Endothelial cell of umbilical vein (primary cell): ENCODE results near the gene OSGIN1. TPM values are rescaled to one million over a fixed set of nuclear protein-coding genes. Genes with fewer than 3 reads are reported as not detected.

Source experiments
- BruUV-seq: library from RNA; stranded (reverse); fragments of 400-500 nt; replicated peaks from 2 replicates; lab custom pipeline; 2021; lab: Mats Ljungman, UMichigan
- CTCF ChIA-PET: fragments of 300-600, 350-600 bp; sonication (Branson Sonifier 250); formaldehyde crosslinking; loops from one replicate; lab custom pipeline; 2021; ENCODE audit warnings: antibody characterized with exemption, inconsistent platforms; lab: Charles Lee
- POLR2A ChIA-PET: fragments of 300-600, 350-600 bp; sonication (Branson Sonifier 250); formaldehyde crosslinking; loops from one replicate; lab custom pipeline; 2021; ENCODE audit warnings: antibody characterized with exemption, inconsistent platforms; lab: Charles Lee
- DNase-seq: peaks from one replicate; pipeline ENCODE4 v3.0.0-alpha.2; 2011; ENCODE audit warnings: low read depth, low spot score
- FAIRE-seq: peaks from 2 replicates; lab custom pipeline; 2011; peaks lifted over from hg19 to GRCh38; lab: Jason Lieb, UNC
- H2AFZ ChIP-seq: 2 replicates; pipeline ENCODE4 v1.6.0; 2012; ENCODE audit warnings: low read depth, low read length, control low read depth, inconsistent platforms
- H3K27ac ChIP-seq: 2 replicates; pipeline ENCODE4 v1.5.1; 2011; ENCODE audit warnings: low read depth, mild to moderate bottlenecking, control low read depth, low read length, moderate library complexity; ENCODE audit not compliant: insufficient read depth
- H3K27me3 ChIP-seq, 2 experiments: 2 replicates each; pipeline versions ENCODE4 v1.6.0 to v1.6.1; 2011; ENCODE audit warnings: low read length in 2 of 2, mixed read lengths in 1 of 2; ENCODE audit not compliant: control insufficient read depth in 2 of 2, insufficient read depth in 2 of 2
- H3K36me3 ChIP-seq, 2 experiments: 2 replicates in 1 of 2; 3 replicates in 1 of 2; pipeline ENCODE4 v1.5.1; 2011; ENCODE audit warnings: low read length in 2 of 2, mild to moderate bottlenecking in 1 of 2, moderate library complexity in 1 of 2; ENCODE audit not compliant: control insufficient read depth in 2 of 2, insufficient read depth in 2 of 2; ENCODE audit errors: extremely low read depth in 1 of 2
- H3K4me1 ChIP-seq: 3 replicates; pipeline ENCODE4 v1.5.1; 2011; ENCODE audit warnings: mild to moderate bottlenecking, low read length; ENCODE audit not compliant: control insufficient read depth, insufficient read depth; ENCODE audit errors: extremely low read depth
- H3K4me2 ChIP-seq: 2 replicates; pipeline ENCODE4 v1.6.1; 2011; ENCODE audit warnings: low read length, control low read depth, mixed read lengths; ENCODE audit not compliant: insufficient read depth
- H3K4me3 ChIP-seq, 3 experiments: fragments of 200-600 bp in 1 of 3; sonication (generic), shearing (Covaris generic) in 1 of 3; replicated peaks in 1 of 3; 2 replicates each; pipeline ENCODE4 v1.5.1; 2011 to 2016; ENCODE audit warnings: control low read depth in 3 of 3, low read length in 3 of 3, mild to moderate bottlenecking in 2 of 3, inconsistent platforms in 1 of 3, low read depth in 1 of 3, moderate library complexity in 1 of 3; ENCODE audit not compliant: insufficient read depth in 1 of 3
- H3K79me2 ChIP-seq: 2 replicates; pipeline ENCODE4 v1.6.0; 2012; ENCODE audit warnings: low read length, inconsistent platforms; ENCODE audit not compliant: control insufficient read depth, insufficient read depth
- H3K9ac ChIP-seq: replicated peaks from 2 replicates; pipeline ENCODE3; 2011; ENCODE audit warnings: low read length, control low read depth; ENCODE audit not compliant: insufficient read depth; ENCODE audit errors: extremely low read depth
- H3K9me1 ChIP-seq: replicated peaks from 3 replicates; pipeline ENCODE4 v1.6.0; 2011; ENCODE audit warnings: mild to moderate bottlenecking, low read length; ENCODE audit not compliant: control insufficient read depth, insufficient read depth; ENCODE audit errors: extremely low read depth
- H3K9me3 ChIP-seq: replicated peaks from 2 replicates; pipeline ENCODE4 v1.5.1; 2012; ENCODE audit warnings: low read length, inconsistent platforms; ENCODE audit not compliant: control insufficient read depth, insufficient read depth
- H4K20me1 ChIP-seq: replicated peaks from 2 replicates; pipeline ENCODE3; 2011; ENCODE audit warnings: mild to moderate bottlenecking, low read length; ENCODE audit not compliant: control insufficient read depth, insufficient read depth; ENCODE audit errors: extremely low read depth
- EZH2 ChIP-seq: IDR thresholded peaks from 2 replicates; pipeline ENCODE4 v1.6.1; 2012; ENCODE audit warnings: borderline replicate concordance, low read depth, mild to moderate bottlenecking, moderate library complexity, low read length, inconsistent platforms; ENCODE audit not compliant: severe bottlenecking
- FOS ChIP-seq: IDR thresholded peaks from 2 replicates; pipeline ENCODE4 v1.6.1; 2011; ENCODE audit warnings: mild to moderate bottlenecking, low read length, moderate library complexity, borderline replicate concordance; ENCODE audit not compliant: insufficient read depth
- GATA2 ChIP-seq: IDR thresholded peaks from 2 replicates; pipeline ENCODE4 v1.7.0; 2011; ENCODE audit warnings: low read depth, mild to moderate bottlenecking, moderate library complexity, mixed read lengths, low read length; ENCODE audit not compliant: insufficient read length, insufficient read depth
- JUN ChIP-seq: IDR thresholded peaks from 2 replicates; pipeline ENCODE4 v1.6.1; 2011; ENCODE audit warnings: borderline replicate concordance, low read depth; ENCODE audit not compliant: insufficient read length, insufficient read depth
- MYC ChIP-seq: IDR thresholded peaks from one replicate; pipeline ENCODE4 v1.6.1; 2011; ENCODE audit warnings: mild to moderate bottlenecking, low read depth, low read length
- POLR2A ChIP-seq: IDR thresholded peaks from 2 replicates; pipeline ENCODE4 v1.6.1; 2012; ENCODE audit warnings: low read depth, mild to moderate bottlenecking, control low read depth, low read length
- POLR2AphosphoS5 ChIP-seq: IDR thresholded peaks from 2 replicates; pipeline ENCODE4 v1.6.1; 2012; ENCODE audit warnings: low read depth, mild to moderate bottlenecking, control low read depth, low read length, moderate library complexity; ENCODE audit not compliant: insufficient read depth
- dilution Hi-C: fragments of 300-500 bp; cut with MboI; formaldehyde crosslinking; loops from one replicate; pipeline ENCODE4 v1.15.0; 2019; ENCODE audit warnings: low sequenced_read_pairs; ENCODE audit not compliant: extremely low pct_ligation_motif_present
- intact Hi-C: fragments of 100-400 bp; cut with micrococcal nuclease; formaldehyde crosslinking; loops from one replicate; pipeline ENCODE4 v1.10.0; 2022
- polyA plus RNA-seq, 4 experiments: library from polyadenylated mRNA; depleted of rRNA in 3 of 4; stranded (reverse) in 3 of 4; unstranded in 1 of 4; fragments of >200 nt; gene quantifications; 2 replicates each; pipeline versions ENCODE4 v1.2.1 to v1.2.3, GENCODE V29; 2011 to 2012; ENCODE audit warnings: missing spikeins in 1 of 4
- total RNA-seq: library from RNA; stranded (reverse); gene quantifications from 2 replicates; pipeline ENCODE4 v1.2.3, GENCODE V29; 2021
- TF ChIP-seq, protein P1 (sequence below): IDR thresholded peaks from 2 replicates; pipeline ENCODE4 v1.6.1; 2011; ENCODE audit not compliant: insufficient read depth, insufficient read length
- TF ChIP-seq, protein P2 (sequence below), 2 donors: IDR thresholded peaks; 1 replicate in 1 of 2; 2 replicates in 1 of 2; pipeline ENCODE4 v1.5.1; 2011; ENCODE audit warnings: low read length in 2 of 2, mild to moderate bottlenecking in 2 of 2, moderate library complexity in 2 of 2, control low read depth in 1 of 2, inconsistent platforms in 1 of 2, low read depth in 1 of 2; ENCODE audit not compliant: insufficient read depth in 1 of 2; ENCODE audit errors: extremely low read depth in 1 of 2

Gene OSGIN1
- total and polyA plus RNA-seq, 2 donors (not counting 3 experiments of a cell fraction or from before 2014, with no cell fraction given) = 9.2 to 11.0 TPM

DNA sequence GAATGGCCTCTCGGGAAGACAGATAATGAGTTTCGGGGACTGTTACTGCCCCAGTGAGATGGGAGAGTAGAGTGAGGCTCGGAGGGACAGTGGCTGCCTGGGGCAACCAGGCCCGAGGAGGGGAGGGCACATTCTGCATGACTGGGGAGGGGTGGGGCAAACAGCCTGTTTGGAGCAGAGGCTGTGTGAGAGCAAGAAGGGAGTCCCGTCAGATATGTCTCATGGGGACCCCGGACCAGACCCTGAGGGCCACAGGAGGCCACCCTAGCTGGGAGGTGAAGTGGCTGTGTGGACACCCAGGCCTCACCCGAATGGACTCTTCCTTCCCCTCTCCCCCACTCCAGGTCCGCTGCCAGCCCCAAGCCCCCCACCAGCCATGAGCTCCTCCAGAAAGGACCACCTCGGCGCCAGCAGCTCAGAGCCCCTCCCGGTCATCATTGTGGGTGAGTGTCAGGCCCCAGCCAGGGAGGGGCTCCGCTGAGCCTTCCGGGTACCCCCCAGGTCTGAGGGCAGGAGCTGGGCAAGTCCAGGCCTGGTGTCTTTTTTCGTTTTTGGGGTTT is 4.3 kb downstream of the OSGIN1 start:
- TF ChIP-seq, protein P1, sequence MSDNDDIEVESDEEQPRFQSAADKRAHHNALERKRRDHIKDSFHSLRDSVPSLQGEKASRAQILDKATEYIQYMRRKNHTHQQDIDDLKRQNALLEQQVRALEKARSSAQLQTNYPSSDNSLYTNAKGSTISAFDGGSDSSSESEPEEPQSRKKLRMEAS = no peak
- TF ChIP-seq POLR2AphosphoS5 (no peak), FOS (no peak), JUN (no peak), POLR2A (no peak), EZH2 (no peak), GATA2 (no peak), MYC (no peak)
- TF ChIP-seq, protein P2, sequence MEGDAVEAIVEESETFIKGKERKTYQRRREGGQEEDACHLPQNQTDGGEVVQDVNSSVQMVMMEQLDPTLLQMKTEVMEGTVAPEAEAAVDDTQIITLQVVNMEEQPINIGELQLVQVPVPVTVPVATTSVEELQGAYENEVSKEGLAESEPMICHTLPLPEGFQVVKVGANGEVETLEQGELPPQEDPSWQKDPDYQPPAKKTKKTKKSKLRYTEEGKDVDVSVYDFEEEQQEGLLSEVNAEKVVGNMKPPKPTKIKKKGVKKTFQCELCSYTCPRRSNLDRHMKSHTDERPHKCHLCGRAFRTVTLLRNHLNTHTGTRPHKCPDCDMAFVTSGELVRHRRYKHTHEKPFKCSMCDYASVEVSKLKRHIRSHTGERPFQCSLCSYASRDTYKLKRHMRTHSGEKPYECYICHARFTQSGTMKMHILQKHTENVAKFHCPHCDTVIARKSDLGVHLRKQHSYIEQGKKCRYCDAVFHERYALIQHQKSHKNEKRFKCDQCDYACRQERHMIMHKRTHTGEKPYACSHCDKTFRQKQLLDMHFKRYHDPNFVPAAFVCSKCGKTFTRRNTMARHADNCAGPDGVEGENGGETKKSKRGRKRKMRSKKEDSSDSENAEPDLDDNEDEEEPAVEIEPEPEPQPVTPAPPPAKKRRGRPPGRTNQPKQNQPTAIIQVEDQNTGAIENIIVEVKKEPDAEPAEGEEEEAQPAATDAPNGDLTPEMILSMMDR (IDR thresholded peaks at IDR 0.05; ENCODE audit: extremely low read depth in 1 of 2, insufficient read depth in 1 of 2, low read depth in 1 of 2, low read length in 2 of 2) = no peak
- Histone ChIP-seq H3K9me1 (no peaks in the 10 kb centered on the region), H4K20me1 (no peaks in the 10 kb centered on the region), H3K36me3 (peaks cover 4 to 6% of the 10 kb centered on the region in 2 experiments), H3K4me1 (peaks cover 22% of the 10 kb centered on the region), H3K27me3 (no peaks in the 10 kb centered on the region), H3K27ac (no peak overlapping the region), H3K4me2 (no peak overlapping the region), H3K9ac (no peak overlapping the region), H3K9me3 (no peaks in the 10 kb centered on the region), H3K4me3 (no peak overlapping the region), H3K79me2 (peaks cover 4% of the 10 kb centered on the region), H2AFZ (no peak overlapping the region)
- ChIA-PET POLR2A (no interaction called here), CTCF (interaction anchor here (0.7 to 3.4 kb wide), 21 partner anchors 7 to 549 kb away, joined by 3 to 38 read pairs (median 5); partner anchors contain the start of gene TAF1C)
- dilution Hi-C loops (no loop called here), intact Hi-C loops (loop anchor here (2.0 to 10.0 kb wide), 4 partner anchors 85 to 549 kb away; partner anchors contain the start of gene SLC38A8)
- no peak for FAIRE-seq
- no peak for DNase-seq
- no TSS peak for BruUV-seq
